Activated gamma-delta T cell (primary cell): ENCODE measurements around the gene LMF1.

ENCODE experiments used
- DNase-seq: peaks from one replicate; lab custom pipeline; 2025; lab: John Stamatoyannopoulos, UW

The LMF1 gene

GRCh38 chr16:912684-913613 lies 57.8 kb downstream of the LMF1 start:
- DNase-seq, result no peak

DNA sequence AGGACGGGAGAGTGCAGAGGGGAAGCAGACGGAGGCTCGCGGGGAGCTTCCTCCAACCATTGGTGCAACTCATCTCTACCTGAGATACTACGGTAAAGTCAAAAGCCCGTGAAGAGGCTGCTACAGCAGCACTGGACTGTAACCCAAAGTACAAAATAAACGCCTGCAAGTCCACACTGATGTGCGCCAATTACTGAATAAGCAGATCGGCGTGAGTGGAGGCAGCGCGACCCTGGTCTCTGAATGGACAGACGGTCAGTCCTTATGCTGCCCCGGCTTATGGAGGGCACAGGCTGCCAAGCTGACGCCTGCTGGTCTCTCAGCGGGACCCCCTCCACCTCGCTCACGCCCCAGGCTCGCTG lies 58.5 kb downstream of the LMF1 start:
- DNase-seq, result no peak

DNA sequence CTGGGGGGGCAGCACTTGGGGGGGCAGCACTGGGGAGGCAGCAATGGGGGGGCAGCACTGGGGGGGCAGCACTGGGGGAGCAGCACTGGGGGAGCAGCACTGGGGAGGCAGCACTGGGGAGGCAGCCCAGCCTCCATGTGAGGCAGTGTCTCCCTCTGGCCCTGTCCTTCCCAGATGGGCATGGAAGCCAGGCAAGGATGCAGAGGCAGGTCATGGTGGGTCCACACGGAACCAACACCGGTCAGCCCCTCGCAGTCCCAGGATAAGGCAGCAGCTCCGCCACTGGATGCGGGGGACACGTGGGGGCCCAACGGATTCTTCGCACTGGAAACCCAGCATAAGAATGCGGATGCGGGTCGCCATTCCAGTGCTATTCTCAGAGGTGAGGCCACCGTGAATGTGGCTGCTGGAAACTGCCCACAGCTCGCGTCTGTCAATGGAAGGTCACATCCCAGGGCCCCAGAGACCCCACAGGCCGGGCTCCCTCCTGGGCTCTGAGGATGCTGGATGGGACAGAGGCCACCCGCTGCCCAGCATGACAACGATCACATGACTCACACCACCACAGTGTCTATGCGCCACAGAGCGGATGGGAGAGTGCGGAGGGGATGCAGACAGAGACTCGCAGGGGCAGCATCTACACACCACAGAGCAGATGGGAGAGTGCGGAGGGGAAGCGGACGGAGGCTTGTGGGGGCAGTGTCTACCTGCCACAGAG lies 59.0 kb downstream of the LMF1 start:
- DNase-seq, result no peak

DNA sequence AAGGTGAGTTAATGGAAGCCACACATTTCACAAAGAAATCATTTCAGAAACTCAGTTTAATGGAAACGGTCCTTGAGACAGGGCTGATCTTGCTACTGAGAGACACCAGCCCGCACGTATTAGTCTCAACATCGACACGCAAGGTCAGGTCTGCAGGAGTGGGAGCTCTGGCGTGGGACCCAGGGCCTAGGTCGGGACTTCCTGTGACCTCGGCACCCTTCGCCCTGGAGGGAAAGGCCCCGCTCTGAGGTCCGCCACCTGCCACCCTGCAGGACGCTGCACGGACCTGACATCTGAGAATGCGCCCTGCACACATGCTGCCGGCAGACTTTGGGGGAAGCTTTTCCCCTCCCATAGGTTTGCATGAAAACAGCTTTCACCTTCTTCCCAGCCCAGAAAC lies 59.7 kb downstream of the LMF1 start:
- DNase-seq, result no peak

DNA sequence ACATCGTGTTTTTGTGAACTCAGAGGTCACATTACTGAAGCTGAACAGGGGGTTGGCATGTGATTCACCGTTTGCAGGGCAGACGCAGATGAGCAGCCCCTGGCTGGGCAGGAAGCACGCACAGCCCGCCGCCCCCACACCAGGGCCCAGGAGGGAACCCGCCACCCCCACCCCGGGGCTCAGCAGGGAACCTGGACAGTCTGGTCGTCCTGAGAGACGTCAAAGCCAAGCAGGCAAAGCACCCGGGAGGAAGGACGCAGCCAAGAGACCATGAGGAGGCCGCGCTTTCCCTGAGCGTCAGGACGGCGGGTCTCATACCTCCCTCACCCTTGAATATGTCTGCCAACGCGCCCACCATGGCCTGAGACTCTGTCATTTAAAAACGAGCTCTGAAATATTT lies 60.6 kb downstream of the LMF1 start:
- no peak for DNase-seq

DNA sequence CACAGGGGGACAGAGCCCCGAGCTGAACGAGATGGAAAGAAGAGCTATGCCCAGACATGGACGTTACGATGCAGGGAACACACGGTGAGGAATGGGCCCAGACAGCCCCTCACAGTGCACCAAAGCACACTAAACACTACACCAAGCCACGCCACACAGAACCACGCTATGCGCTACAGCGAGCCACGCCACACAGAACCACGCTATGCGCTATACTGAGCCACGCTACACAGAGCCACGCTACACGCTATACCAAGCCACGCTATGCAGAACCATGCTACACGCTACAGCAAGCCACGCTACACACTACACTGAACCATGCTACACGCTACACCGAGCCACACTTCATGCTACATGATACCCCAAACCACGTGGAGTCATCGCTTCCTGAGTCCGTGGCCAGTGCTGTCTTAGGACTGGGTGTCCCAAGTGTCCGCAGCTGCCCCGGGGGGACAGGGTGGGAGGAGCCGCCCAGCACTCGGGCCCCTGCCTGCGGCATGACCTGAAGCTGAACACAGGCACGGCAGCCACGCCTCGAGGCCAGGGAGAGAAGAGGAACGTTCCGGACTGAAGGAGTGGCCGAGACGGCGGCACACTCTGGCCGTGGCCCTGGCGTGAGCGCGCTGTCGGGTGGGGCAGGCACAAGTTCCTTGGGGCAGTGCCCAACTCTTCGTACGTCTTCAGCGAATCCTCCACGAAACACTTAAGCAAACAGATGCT lies 61.3 kb downstream of the LMF1 start:
- no peak for DNase-seq

- no peak for DNase-seq
These were observed 62.1 kb downstream of the LMF1 start for GRCh38 chr16:908526-909155.

DNA sequence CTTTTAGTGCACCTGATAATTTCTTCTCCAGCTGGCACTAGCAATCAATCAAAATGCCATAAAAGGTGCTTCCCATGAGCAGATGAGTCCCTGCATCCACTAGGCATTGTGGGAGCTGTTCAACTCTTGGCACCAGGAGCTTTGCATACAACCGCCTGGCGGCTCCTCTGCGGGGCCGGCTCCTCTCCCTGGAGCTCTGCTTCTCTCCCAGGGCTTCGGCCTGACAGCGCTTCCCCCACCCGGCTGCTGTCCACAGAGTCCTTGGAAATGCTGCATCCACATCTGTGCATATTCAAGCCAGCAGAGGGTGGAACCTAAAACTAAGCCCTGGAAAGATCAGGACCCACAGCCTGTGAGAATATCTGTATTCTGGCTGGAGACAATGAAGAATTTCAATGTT lies 62.9 kb downstream of the LMF1 start:
- no peak for DNase-seq

DNA sequence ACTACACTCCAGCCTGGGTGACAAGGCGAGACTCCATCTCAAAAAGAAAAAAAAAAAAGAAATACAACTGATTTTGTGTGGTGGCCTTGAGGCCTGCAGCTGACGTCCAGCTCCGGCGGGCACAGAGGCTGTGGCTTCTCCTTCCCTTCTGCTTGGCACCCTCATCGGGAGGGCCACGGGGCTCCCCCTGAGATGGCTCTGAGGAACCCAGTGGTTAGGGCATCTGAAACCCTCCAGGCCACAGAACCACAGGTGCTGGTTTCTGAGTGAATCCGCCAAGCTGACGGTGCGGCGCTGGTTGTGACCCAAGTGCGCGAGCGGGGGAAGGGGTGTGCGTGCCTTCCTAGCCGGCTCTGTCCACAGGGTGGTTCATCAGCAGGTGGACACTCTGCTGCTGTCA lies 63.4 kb downstream of the LMF1 start:
- DNase-seq, result no peak

GRCh38 chr16:906296-906695 lies 64.5 kb downstream of the LMF1 start:
- DNase-seq, result no peak

DNA sequence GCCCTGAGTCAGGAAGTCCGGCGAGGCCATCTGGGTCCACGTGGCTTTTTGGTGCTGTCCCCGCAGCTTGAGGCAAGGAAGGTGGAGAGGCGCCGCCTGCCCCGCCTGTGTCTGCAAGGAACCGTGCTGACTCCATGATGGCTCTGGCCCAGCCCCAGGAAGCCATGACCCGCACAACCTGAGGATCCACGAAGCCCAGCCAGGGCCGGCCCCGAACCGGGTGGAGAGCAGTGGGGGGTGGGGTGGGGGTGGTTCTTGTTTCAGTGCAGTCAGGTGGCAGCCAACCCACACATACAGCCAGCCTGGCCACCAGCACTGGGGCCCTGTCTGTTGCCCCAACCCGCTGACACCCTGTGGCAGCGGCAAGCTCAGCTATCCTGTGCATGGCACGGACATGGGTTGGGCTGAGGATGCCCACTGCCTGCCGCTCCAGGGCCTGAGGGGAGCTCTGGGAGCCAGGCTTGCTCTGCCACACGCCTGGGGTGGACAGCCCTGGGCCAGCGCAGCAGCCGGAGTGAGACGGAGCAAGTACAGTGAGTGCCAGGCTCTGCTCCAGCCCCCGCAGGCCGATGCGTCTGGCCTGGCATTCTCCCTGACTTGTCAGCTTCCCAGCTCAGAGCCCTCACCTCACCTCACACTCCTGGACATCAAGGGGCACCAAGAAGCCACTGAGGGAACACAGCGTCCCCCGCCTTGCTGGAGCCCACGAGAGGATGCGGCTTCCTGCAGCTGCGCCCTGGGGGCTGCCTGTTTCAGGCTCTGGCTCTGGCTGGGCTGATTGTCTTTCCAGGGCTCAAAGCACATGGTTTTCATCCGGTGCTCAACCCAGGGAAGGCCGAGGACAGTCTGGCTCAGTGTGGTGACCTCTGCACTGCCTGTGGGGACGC lies 68.8 kb downstream of the LMF1 start:
- no peak for DNase-seq

GRCh38 chr16:901149-901548 lies 69.6 kb downstream of the LMF1 start:
- DNase-seq, result no peak

DNA sequence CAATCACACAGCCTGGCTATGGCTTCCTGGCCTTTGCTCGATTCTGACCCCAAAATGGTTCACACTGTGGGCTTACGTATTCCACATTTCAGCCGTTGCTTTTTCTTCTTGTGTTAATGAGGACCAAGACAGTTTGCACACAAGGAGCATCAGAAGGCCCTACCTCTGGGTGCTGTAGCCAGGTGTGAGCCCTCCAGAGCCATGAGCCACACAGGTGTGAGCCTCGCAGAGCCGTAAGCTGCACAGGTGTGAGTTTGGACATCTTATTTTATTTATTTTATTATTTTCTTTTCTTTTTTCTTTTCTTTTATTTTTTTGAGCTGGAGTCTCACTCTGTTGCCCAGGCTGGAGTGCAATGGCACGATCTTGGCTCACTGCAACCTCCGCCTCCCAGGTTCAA lies 70.6 kb downstream of the LMF1 start:
- DNase-seq, result no peak

DNA sequence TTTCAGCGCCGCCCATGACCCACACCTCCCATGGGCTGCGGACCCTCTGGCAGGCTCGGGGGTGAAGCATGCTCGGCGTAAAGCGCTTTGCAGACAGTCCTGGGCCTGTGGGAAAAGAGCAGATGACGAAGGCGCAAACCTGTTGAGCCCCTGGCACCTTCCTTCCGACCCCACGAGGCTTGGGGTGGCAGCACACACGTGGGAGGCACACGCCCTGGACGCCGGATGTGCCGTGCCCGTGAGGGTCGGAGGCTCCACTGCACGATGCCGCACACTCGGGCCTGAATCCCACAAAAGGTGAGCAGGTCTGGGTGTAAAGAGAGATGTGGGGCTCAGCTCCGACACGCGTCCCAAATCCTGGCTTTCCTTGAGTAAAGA lies 71.1 kb downstream of the LMF1 start:
- DNase-seq, result no peak

DNA sequence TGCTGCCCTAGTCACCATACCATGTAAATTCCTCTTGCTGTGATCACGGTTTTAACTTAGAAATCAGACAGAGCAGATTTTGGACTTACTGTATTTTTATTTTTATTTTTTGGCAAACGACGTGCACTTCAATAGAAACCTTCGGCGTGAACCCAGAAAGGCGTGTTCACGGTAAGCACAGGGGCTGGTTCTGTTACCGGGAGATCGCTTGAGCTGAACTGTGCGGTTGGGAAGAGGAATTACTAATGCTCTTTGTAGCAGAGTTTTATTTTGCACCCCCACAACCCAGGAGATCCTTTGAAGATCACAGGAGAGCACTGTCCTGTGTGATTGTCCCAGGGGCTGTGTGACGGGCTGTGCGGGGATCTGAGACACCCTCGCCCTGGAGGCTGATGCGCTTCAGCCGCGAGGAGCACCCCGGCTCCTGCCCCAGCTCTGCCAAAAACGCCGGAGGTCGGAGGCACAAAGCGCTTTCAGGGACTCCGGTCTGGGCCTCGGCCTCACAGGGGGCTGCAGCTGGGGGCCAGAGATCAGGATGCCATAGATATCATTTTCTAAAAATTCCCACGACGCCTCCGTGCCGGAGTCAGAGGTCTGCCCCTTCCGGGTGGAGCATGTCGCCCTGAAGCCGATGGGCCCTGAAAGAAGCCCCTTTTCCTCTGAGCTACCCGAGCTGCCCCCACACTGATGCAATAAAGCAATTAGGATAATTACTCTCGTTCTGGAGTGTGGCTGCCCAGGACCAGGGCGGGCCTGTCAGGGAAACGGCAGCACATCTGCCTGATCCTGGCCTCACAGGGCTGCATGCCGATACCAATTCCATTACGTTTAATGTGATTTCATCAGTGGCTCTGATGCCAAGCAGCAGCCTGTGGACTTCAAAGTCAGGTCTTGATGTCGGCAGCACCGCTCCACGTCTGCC lies 71.8 kb downstream of the LMF1 start:
- DNase-seq, result no peak

GRCh38 chr16:898216-898615 lies 72.6 kb downstream of the LMF1 start:
- DNase-seq, result no peak

- DNase-seq, result no peak
These were observed 73.1 kb downstream of the LMF1 start for GRCh38 chr16:897701-898100.

DNA sequence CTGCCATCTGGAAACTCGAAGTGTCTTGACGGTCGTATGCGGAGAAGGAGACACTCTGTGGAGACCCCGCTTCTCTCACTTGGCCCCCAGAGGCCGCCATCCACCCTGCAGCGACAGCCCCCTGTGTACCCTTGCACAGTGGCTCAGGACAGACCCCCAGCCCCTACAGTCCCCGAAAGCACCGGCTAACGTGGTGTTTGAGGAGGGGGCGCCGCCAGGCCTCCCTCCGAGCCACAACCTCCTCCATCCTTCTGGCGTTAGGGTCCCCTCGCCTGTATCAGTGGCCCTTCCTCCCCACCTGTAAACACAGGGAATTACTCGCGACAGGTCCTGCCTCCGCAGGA lies 73.6 kb downstream of the LMF1 start:
- DNase-seq, result no peak

DNA sequence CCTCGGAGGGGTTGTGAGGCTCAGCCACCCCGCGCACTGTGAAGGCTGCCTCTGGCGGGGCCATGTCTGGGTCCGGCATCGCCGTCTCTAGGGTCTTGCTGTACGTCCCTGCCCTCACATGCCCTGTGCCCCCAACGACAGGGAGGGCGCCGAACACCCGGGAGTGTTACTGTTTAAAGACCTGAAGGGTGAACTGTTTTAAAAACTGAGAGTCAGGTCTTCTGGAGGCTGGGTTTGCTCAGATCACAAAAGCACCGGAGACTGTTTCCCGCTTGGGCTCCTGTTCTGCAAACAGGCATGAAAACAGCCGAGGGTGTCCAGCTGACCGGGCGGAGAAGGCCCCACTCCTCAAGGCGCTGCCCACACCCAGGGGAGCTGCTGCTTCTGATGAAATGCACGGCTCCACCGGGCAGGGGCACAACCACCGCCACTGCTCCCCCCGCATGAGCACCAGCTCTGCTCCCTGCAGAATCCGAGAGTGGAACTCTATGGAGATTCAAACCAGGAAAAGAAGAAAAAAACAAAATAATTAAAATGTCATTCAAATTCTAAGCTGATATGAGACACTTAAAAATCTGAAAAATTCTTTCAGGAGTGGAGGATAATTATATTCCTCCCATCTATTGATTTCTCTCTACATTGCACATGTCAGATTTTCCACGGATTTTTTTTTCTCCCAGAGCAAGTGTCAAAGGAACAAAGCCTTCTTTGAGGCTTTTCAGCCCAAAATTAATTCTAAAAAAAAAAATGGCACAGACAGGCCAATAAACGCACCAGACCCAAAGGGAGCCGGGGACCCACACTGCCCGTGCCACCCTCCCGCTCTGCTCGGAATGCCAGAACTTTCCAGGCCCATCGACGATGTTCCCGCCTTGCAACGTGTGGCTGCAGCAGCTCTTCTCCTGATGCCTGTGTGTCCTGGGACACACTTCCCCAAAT lies 74.3 kb downstream of the LMF1 start:
- DNase-seq, result no peak
